NCI-H2081 treated with DMSO at 0.1 percent for 48 hours (cell line): ENCODE measurements around the gene ADAMTS16.

Experiments
- DNase-seq: peaks from one replicate; lab custom pipeline; 2025; lab: John Stamatoyannopoulos, UW

Gene ADAMTS16

DNA sequence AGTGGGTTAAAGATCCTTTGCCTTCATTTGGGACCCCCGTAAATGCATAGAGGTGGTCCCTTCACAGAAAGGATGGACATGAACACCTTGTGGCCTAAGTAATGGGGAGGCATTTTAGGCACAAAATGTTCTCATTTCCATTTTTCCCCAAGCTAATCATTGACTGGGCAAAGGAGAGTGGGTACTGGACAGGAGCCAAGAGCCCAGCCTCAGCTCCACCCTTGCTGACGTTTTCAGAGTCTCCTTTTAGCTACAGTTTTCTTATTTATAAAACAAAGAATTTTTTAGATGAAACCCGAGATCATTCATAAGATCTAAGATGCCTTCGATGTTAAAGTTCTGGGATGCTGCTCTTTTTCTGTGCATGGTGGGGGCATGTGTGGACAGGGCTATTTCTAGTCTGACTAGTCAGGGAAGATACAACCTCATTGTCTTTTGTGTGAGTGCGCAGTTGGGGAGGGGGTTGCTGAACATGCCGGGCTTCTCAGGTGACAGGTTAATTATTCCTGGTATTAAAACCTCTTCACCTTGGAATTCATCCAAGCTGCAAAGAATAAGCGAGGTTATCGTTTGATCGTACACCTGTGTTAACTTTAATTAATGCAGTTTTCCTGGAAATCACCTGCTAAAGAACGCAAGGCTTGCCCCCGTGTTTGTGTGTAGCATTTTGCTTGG is 48.4 kb downstream of the ADAMTS16 start:
- no peak for DNase-seq

DNA sequence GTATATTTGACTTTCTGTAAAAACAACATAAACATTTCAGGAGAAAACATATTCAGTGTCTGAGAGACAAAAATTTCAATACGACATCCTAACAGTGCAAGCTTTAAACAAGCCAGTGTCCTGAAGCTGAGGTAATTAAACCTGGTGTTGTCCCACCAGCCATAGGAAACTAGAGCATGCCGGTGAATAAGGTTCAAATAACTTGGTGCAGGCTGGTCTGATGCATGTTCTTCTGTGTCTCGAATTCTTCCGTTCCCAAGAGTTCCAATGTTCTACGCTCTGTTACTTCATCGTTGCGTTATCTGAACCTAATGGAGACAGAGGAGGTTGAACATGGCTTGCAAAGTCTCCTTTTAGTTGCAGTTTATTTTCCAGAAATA is 48.9 kb downstream of the ADAMTS16 start:
- no peak for DNase-seq

DNA sequence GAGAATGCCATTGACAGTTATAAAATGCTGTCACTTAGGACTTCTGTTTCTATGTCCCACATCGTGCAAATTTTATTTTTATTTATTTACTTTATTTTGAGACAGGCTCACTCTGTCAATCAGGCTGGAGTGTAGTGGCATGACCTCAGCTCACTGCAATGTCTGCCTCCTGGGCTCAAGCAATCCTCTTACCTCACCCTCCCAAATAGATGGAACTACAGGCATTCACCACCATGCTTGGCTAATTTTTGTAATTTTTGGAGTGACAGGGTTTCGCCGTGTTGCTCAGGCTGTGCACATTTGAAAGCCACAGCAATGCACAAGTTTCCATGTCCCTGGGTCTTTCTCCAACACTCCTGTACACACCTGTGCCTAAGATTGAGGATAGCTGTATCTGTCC is 51.8 kb downstream of the ADAMTS16 start:
- DNase-seq: no peak

DNA sequence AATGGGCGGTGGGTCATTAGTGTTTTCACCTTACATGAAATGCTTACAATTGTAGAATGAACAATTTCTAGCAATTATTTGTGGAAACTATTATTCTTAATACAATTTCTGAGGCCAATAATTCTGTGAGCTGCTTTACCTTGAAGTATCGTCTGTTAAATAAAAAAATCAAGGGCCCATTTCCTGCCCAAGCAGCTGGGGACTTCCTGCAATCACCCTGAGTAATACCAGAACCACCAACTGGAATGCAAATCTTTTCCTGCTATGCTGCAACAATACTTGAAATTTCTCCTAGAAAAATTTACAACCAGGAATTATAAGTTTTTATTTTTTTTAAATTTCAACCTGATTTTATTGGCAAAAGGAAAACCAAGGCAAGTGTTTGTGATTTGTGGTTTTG is 52.6 kb downstream of the ADAMTS16 start:
- no peak for DNase-seq

DNA sequence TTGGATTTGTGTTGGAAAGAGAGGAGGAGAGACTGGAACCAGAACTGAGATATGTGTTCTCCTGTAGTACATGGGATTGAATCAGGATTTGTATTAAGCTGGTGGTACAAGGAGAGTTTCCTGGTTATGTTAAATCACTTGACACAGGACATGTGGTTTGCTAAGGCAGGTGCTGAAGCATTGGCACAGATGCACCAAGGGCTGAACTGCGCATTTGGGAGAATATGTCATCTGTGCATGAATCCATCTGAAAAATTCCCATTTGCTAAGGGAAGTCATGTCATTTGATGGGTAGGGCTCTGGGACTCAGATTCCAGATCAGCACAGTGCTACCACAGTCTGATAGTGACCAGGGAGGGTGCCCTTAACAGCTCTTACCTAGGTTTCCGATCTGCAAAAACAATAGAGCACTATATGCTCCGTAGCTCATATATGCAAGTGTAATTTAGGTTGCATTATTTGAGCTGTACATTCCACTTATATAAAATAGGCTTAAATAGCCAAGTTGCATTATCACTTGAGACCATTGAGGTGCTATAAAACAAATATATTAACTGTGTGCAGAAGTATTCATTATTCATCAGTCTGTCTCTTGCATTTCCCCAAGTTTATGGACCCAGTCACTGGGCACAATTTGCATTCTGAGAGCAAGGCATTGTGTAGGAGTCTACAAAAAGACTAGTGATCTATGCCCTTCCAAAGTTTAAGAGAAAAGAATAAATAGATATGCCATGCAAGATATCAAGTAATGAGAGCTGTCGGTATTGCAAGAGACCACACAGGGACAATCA is 55.2 kb downstream of the ADAMTS16 start:
- no peak for DNase-seq

DNA sequence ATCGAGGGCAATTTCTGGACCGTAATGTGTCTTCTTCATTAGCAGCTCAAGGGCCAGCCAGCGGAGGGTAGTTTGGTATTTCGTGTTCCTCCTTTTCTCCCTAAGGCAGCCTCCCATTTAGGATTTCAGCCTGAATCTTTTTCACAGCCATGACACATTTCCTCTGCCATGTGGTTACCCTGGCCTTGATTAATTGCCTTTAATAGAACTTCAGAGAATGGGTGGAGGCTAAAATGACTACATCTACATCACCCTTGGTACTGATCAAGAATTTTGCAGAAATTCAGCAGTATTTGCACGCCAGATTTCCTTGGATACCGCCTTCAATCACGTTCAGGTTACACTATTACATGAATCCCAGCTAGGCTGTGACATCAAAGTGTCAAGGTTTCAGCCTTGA is 58.0 kb downstream of the ADAMTS16 start:
- DNase-seq: no peak

DNA sequence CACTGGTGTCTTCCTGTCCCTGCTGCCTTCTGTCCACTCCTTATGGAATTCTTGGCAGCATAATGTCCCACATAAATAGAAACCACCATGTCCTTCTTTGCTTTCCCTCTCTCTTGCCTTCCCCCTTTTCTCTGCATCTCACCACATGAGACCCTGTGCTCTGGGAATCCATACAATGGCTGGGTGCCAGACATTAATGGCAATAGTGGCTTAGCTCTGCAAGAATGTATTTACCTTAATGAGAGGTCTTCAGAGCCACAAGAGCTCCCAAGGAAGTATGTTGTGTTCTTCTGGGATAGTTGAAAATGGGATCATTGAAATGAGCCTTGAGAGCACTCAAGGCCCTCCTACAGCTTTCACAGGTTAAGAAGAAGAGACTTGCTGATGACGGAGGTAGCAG is 58.7 kb downstream of the ADAMTS16 start:
- no peak for DNase-seq

DNA sequence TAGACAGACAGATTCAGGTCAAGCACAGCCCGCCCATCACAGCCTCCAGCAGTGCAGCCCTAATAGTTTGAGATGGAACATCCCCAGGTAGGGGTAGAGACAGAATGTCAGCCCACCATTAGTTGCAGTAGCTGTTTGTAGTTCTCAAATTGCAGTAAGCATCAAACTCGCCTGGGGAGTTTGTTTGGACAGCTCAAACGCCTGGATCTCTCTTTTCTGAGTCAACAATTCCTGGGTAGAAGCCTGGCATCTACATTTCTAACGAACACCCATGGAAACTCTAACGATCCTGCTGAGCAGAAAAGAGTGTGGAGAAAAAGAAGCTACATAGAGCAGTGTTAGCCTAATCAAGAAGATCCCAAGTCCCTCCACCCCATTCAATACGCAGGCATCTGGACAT is 59.4 kb downstream of the ADAMTS16 start:
- no peak for DNase-seq

DNA sequence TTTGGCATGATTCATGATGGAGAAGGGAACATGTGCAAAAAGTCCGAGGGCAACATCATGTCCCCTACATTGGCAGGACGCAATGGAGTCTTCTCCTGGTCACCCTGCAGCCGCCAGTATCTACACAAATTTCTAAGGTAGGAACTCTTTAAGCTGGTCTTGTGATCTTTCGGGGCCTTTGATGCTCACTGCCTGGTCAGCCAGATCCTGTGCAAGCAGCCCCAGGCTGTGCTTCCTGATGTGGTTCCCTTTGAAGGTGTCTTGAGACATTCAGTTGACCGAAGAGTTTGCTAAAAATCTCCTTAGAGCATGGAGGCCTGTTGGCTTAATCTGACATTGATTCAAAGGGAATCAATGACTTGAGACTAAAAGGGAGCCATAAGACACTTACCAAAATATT is 60.0 kb downstream of the ADAMTS16 start:
- no peak for DNase-seq

DNA sequence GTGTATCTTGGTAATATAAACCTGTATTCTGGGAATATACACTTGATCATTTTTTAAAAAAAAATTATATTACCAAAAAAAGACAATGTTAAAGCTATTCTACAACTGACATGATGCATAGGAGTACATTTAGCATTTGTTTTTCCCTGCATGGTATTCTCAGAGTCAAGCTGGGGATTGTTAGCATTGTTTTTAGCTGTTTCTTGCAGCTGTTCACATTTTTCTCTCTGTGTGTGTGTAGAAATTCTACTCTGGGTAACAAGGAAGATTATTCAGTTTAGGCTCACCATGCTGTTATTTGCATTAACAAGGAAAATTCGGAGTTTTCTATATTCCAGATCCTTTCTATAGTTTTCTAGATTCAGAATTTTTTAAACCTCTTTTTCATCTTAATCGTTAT is 62.2 kb downstream of the ADAMTS16 start:
- DNase-seq: no peak

DNA sequence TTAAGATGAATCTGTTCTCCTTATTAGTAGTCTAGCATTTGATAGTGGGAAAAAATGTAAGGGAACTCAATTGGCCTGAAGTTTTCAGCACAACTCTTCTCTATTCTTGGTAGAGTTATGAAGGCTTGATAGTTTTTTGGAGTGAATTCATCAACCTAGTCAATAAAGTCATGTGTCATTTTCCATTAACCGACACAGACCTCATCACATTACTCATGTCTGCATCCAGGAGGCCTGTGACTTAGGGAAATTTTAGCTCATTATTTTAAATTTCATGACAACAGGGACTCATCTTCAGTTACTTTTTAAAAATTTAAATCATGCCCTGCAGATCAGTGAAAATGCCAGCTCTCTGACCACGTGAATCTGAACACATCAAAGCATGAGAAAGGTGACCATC is 63.3 kb downstream of the ADAMTS16 start:
- DNase-seq: no peak

DNA sequence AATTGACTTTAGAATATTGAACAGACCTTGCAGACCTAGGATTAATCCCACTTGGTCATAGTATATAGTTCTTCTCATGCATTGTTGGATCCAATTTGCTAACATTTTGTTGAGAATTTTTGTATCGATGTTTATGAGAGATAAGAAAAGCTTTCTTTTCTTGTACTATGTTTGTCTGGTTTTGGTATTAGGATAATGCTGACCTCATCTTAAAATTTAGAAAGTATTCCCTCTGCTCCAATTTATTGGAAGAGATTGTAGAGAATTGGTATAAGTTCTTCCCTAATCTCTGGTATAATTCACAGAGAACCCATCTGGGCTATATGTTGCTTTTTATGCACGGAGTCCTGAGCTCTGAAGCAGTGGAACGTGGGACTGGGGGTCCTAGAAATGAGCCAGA is 67.7 kb downstream of the ADAMTS16 start:
- DNase-seq: no peak

DNA sequence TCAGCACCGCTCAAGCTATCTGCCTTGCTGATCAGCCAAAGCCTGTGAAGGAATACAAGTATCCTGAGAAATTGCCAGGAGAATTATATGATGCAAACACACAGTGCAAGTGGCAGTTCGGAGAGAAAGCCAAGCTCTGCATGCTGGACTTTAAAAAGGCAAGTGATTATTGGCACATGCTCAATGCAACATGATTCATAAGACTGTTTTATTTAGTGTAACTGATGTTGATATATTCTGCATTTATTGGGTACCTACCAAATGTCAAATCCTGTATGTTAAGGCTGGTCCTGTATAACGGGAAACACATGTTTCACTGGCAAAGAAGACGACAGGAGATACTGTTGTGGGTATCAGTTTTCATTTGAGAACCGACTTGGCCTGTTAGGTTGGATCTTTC is 69.0 kb downstream of the ADAMTS16 start:
- no peak for DNase-seq

DNA sequence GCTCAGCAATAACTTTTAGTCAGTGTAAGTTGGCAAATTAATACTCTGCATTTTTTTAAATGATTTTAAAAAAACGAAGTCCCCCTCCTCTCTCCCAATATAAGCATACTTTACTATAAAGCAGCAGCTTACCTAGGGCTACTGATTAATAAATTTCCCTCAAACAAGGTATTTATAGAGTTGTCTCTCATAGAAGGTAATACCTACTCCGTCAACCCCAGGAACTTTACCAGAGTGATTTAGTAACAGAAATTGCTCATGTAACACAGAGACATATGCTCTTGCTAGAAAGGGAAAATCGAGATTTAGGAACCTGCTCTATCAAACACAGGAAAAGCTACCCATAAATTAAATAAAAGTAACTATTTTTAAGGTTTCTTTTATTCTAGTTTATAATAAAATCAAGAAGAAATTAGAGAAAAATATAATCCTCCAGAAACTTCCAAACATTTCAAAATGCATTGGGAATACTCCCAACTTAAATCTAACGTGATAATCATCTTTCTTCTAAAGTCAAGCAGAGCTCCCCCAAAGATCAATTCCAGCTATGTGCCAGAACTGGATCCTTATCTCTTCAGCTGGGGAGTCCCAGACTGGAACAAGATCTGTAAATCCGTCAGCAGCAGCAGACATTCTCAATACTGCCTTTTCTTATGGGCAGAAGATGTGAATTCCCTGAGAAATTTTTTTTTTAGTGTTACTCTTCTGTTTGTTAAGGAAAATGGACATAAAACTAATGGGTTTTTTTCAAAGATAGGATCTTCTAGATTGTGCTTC is 69.6 kb downstream of the ADAMTS16 start:
- DNase-seq: no peak

DNA sequence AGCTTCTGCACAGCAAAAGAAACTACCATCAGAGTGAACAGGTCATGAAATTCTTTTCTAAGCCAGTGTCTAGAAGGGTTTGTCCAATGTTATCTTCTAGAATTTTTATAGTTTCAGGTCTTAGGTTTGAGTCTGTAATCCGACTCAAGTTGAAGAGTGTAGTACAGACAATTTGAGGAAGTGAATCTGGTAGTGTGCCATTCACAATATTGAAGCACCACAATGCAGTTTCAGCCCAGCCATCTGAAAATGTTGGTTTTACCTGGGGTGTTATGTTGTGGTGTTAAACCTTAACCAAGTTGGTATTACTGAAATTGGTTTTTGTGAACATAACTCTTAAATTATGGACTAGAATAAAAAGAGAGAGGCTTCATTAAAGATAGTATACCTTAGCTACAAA is 77.2 kb downstream of the ADAMTS16 start:
- DNase-seq: no peak

DNA sequence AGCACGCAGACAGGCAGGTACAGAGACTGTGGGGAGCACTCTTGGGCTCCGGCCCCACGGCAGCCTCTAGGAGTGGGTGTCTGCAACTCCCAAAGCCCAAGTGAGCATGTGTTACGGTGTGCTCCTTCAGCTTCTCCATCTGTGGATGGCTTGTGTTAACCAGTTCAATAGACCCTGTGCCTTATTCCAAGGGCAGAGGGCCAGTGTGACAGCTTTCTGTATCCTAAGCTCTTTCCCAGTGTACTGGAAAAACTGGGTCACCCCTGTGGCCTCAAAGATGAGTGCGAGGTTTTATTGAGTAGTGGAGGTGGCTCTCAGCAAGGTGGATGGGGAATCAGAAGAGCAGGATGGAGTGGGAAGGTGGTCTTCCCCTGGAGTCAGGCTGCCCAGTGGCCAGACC is 78.3 kb downstream of the ADAMTS16 start:
- no peak for DNase-seq

DNA sequence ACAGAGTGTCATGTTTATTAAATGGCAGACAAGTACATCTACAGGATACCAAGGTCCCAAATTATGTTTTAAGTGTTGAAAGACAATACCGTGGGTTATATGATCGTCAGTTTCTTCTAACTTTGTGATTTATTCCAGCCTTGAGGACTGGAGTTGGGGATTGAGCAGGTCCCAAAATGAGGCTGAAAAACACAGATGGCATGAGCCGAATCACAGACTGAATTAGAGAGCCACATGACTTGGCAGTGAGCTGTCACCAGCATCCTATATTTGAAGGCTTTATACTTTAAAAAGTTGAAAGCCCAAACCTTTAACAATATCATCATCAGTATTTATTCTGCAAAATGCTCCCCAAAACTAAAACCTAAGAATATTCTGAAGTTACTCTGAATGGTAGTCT is 79.4 kb downstream of the ADAMTS16 start:
- DNase-seq: no peak

DNA sequence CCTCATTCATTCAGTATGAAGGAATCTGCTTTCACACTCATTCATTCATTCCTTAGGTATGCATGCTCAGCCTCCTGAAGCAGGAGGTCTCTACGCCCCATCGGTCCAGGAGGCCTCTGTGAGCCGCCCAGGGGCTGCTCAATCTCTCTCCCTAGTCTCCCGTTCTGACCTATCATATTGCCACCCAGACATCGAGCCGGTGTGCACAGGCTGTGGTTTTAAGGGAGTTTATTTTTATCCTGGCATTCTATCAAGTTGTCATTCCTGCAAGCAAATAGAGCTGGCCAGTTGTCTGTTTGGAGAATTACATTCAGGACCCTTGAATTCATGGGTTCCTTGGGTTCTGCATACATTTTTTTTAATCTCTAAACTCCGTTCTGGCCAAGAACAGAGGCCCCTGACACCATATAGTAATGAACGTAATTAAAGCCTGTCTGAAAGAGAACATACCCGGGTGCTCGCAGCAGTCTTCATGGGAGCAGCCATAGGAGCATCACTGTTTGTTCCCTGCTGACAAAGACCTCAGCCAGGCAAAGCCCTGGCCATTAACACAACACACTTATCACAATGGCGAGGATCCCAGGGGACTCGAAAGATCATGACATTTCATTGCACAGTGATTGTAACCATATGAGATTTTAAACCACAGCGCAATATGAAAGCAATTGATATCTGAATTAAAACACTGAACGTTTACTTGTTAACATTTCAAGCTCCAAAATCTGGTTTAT is 80.9 kb downstream of the ADAMTS16 start:
- DNase-seq: no peak

DNA sequence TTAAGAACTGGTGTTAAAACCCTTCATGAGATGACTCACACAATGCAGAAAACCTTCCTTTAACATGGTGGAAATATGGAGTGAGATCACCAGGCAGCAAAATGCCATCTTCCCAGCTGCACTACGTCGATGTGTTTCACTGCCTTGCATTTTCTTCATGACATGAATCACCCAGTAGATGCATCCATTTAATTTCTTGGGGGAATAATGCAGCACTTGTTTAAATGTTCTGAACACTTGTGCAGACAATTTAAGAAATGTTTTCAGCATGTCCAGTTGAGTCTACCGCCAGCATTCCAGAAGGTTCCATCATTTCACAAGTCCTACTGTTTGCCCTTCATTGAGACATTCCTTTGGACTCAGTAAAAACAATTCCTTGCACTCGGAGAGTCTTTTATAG is 81.6 kb downstream of the ADAMTS16 start:
- no peak for DNase-seq

DNA sequence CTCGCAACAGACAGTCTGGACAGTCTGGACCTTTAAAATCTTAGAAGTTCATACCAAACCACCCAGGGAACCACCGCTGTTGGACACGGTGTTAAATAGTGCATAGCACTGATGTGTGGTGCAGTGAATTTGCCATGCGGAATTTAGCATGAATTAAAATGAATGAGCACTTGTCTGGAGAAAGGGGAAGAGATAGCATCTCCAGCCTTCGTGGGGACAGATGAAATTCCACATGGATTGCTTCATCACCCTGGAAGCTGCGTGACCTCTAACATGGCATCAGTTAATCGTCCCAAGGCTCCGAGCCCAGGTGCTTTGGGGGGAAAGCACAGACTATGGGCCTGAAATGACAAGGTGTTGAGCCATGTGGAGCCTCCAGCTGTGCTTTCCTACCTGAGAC is 91.4 kb downstream of the ADAMTS16 start:
- no peak for DNase-seq

DNA sequence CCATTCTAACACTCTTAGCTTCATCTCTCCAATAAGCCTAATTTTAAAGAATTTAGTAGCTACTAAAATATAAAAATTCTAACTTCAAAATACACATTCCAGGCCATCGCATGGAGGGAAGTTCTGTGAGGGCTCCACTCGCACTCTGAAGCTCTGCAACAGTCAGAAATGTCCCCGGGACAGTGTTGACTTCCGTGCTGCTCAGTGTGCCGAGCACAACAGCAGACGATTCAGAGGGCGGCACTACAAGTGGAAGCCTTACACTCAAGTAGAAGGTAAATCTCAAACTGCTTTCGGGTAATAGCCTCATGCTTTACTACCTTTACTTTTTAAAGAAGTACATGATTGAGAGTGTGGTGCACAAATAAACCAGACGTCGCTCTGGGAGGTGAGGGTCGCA is 94.8 kb downstream of the ADAMTS16 start:
- no peak for DNase-seq

DNA sequence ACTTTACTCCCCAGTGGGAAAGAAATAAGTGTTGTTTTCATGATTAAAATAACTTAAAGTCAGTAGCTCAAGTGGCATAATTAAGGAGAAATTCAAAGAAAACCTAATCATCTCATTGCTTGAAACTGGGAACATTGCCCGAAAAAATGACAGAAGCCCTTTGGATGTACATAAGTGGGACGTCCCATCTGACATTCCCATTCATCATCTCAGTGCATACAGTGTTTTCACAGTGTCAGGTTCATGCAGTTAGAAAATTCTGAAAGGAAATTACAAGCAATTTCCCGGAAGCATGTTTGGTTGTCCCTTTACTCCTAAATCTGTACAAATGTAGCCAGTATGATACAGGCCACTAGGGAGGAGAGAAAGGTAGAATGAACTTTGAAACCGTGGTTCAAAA is 95.6 kb downstream of the ADAMTS16 start:
- no peak for DNase-seq

DNA sequence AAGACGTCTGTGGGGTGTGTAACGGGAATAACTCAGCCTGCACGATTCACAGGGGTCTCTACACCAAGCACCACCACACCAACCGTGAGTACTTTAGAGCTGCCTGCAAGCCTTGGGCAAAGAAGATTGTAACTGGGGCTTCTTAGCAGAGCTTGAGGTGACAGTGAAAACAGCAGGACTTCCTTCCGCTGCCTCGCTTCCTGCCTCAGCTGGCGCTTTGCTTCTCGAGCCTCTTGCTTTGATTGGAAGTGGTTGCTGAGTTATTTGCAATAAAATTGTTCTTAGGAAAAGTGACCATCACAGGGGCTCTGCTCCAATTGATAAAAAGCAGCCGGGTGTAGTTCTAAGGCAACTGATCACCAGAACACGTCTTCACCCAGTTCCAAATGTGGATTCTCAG is 99.1 kb downstream of the ADAMTS16 start:
- no peak for DNase-seq
